NCI-H1105 treated with DMSO at 0.1 percent for 48 hours (cell line): ENCODE results near the gene PPM1H.
"Not testable (repeated sequence)": the region's sequence is repeated elsewhere in the genome, so short reads cannot be mapped to it uniquely, and the experiment has no call there.

Experiments used
- DNase-seq: peaks from one replicate; lab custom pipeline; 2025; lab: John Stamatoyannopoulos, UW

Gene PPM1H

GRCh38 chr12:62839869-62840660 is 94.9 kb downstream of the PPM1H start:
- no peak for DNase-seq

- DNase-seq, result no peak
Measured at GRCh38 chr12:62834971-62835547, 99.9 kb downstream of the PPM1H start.

- no peak for DNase-seq
Measured at GRCh38 chr12:62834406-62834805, 100.5 kb downstream of the PPM1H start.

- DNase-seq, result no peak
Measured at GRCh38 chr12:62833634-62834033, 101.3 kb downstream of the PPM1H start.

- no peak for DNase-seq
Measured at GRCh38 chr12:62832558-62832957, 102.4 kb downstream of the PPM1H start.

- DNase-seq, result no peak
Measured at GRCh38 chr12:62832027-62832426, 102.9 kb downstream of the PPM1H start.

GRCh38 chr12:62827855-62828254 is 107.1 kb downstream of the PPM1H start:
- no peak for DNase-seq

GRCh38 chr12:62827042-62827441 is 107.9 kb downstream of the PPM1H start:
- no peak for DNase-seq

- no peak for DNase-seq
Measured at GRCh38 chr12:62817556-62818271, 117.2 kb downstream of the PPM1H start.

GRCh38 chr12:62814243-62814642 is 120.7 kb downstream of the PPM1H start:
- DNase-seq, result no peak

- DNase-seq, result no peak
Measured at GRCh38 chr12:62813031-62813829, 121.7 kb downstream of the PPM1H start.

- DNase-seq, result not testable (repeated sequence)
Measured at GRCh38 chr12:62811481-62811880, 123.5 kb downstream of the PPM1H start.

- DNase-seq, result no peak
Measured at GRCh38 chr12:62808166-62808879, 126.6 kb downstream of the PPM1H start.

- no peak for DNase-seq
Measured at GRCh38 chr12:62806893-62807292, 128.1 kb downstream of the PPM1H start.

- DNase-seq, result no peak
Measured at GRCh38 chr12:62806244-62806836, 128.6 kb downstream of the PPM1H start.

- no peak for DNase-seq
Measured at GRCh38 chr12:62805517-62805916, 129.4 kb downstream of the PPM1H start.

- DNase-seq, result no peak
Measured at GRCh38 chr12:62803756-62804155, 131.2 kb downstream of the PPM1H start.

- DNase-seq, result peak; percentile 10
Measured at GRCh38 chr12:62802984-62803383, 132.0 kb downstream of the PPM1H start.

- DNase-seq, result no peak
Measured at GRCh38 chr12:62802321-62802720, 132.6 kb downstream of the PPM1H start.

GRCh38 chr12:62801796-62802195 is 133.2 kb downstream of the PPM1H start:
- no peak for DNase-seq

- no peak for DNase-seq
Measured at GRCh38 chr12:62800707-62801400, 134.1 kb downstream of the PPM1H start.
